Thymus (tissue), 11 donors: ENCODE results near the gene RAD51B. TPM values are rescaled to one million over a fixed set of nuclear protein-coding genes. Genes with fewer than 3 reads are reported as not detected.

Experiments used
- DNase-seq, 9 donors: peaks; one replicate each; pipeline ENCODE4 v3.0.0-alpha.2; 2013; ENCODE audit warnings: low spot score in 9 of 9, low read depth in 6 of 9, missing footprints in 1 of 9
- H3K27ac ChIP-seq, 2 donors: one replicate each; pipeline ENCODE4 v1.5.1; 2013; ENCODE audit warnings: control low read depth in 1 of 2, low read depth in 1 of 2, low read length in 1 of 2, mild to moderate bottlenecking in 1 of 2, moderate library complexity in 1 of 2
- H3K27me3 ChIP-seq, 2 donors: one replicate each; pipeline ENCODE4 v1.5.1; 2013; ENCODE audit warnings: low read length in 1 of 2; ENCODE audit not compliant: control insufficient read depth in 2 of 2, insufficient read depth in 1 of 2
- H3K36me3 ChIP-seq, 2 donors: one replicate each; pipeline ENCODE4 v1.5.1; 2013; ENCODE audit warnings: low read length in 1 of 2, mild to moderate bottlenecking in 1 of 2, moderate library complexity in 1 of 2; ENCODE audit not compliant: control insufficient read depth in 2 of 2, insufficient read depth in 2 of 2
- H3K4me1 ChIP-seq, 2 donors: one replicate each; pipeline ENCODE4 v1.5.1; 2013; ENCODE audit warnings: low read length in 2 of 2; ENCODE audit not compliant: control insufficient read depth in 2 of 2, insufficient read depth in 2 of 2
- H3K4me3 ChIP-seq, 2 donors: one replicate each; pipeline ENCODE4 v1.5.1; 2013; ENCODE audit warnings: low read length in 2 of 2, control low read depth in 1 of 2, mild to moderate bottlenecking in 1 of 2
- H3K9me3 ChIP-seq, 2 donors: one replicate each; pipeline ENCODE4 v1.5.1; 2013; ENCODE audit warnings: low read length in 1 of 2, mild to moderate bottlenecking in 1 of 2; ENCODE audit not compliant: control insufficient read depth in 2 of 2, insufficient read depth in 1 of 2
- whole genome bisulfite sequencing: extraction: QIAGEN DNeasy Blood & Tissue Kit; methylation state at CpG from one replicate; pipeline ENCODE4 v1.1.7; 2013; 5-methylcytosine and 5-hydroxymethylcytosine counted together
- polyA plus RNA-seq: library from polyadenylated mRNA; stranded (reverse); fragments of 200-250 nt; gene quantifications from one replicate; pipeline ENCODE4 v1.2.3, GENCODE V29; 2013
- total RNA-seq: library from RNA; stranded (reverse); fragments of 120-200 nt; gene quantifications from one replicate; pipeline ENCODE4 v1.2.4, GENCODE V29; 2013
- donor health status: healthy.

RAD51B gene
- total and polyA plus RNA-seq, 2 donors, result 7.8 to 17.8 TPM

DNA sequence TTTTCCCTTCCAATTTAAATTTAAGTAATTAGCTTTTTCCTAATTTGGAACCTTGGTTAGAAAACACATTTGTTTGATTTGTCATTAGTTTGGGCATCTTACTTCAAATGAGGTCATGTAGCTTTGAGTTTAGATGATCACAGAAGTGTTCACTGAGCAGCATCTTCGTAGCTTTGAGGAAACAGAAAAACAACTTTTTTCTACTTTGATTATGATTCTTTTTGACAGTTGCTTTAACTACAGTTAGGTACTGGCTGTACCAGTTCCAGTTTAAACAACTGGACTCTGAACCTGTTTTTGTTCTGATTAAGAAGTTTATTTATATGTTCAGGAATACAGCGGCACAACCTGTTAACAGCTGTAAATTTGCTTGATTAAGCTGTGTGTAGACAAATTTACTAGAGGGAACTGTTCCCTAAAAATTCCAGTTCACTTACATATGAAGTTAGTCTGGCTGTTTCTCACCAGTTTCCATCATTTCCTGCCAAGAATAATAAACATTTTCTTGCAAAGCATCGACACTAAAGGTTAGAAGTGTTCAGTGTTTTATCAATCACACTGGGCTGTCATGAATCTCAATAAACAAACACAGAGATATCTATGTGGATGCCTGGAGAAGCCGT is 191.9 kb downstream of the RAD51B start:
- H3K36me3 ChIP-seq, result no peaks in the 10 kb centered on the region
- no peaks in the 10 kb centered on the region for H3K9me3 ChIP-seq
- H3K4me1 ChIP-seq, result no peaks in the 10 kb centered on the region
- no peak overlapping the region for H3K4me3 ChIP-seq
- H3K27me3 ChIP-seq, result no peaks in the 10 kb centered on the region
- WGBS, result 93% methylated on average over 4 of the region's 4 CpGs
- no peak overlapping the region for H3K27ac ChIP-seq
- no peak for DNase-seq

DNA sequence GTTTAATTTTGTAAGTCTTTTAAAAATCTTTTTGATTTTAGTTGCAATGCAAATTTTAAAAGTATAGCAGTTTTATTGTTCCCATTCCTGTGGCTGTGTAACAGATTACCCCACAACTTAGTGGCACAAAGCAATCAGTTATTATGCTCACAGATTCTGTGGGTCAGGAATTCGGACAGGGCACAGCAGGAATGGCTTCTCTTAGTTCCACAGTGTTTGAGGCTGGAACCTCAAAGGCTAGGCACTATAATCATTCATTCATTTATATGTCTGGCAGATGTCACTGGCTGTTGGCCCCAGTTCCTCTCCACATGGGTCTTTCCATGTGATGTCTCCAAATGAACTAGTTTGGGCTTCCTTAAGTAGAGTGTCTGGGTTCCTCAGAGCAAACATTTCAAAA is 193.3 kb downstream of the RAD51B start:
- no peak overlapping the region for H3K27ac ChIP-seq
- no peak for DNase-seq

DNA sequence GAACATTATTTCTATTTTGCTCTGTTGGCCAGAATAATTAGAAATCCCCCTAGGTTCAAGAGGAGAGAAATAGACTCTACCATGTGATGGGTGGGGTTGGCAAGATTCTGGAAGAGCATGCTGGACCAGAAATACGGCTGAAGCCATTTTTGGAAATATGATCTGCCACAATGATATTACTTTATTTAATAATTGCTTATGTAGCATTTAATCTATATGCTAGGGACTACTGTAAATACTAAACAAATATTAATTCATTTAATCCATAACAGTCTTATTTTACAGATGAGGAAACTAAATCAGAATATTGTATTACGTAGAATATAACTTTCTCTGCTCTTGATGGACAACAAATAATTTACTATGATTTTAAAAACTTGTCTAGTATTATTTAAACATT is 193.7 kb downstream of the RAD51B start:
- Histone ChIP-seq H3K27ac (no peak overlapping the region), H3K4me1 (no peaks in the 10 kb centered on the region), H3K9me3 (no peaks in the 10 kb centered on the region), H3K4me3 (no peak overlapping the region), H3K36me3 (no peaks in the 10 kb centered on the region), H3K27me3 (no peaks in the 10 kb centered on the region)
- WGBS, result 98% methylated on average over 2 of the region's 2 CpGs
- no peak for DNase-seq

More for the DNA sequence above, 193.3 kb downstream of the RAD51B start:
- WGBS, result 96% methylated on average over 1 of the region's 1 CpG
- Histone ChIP-seq H3K36me3 (no peaks in the 10 kb centered on the region), H3K4me1 (no peaks in the 10 kb centered on the region), H3K9me3 (no peaks in the 10 kb centered on the region), H3K4me3 (no peak overlapping the region), H3K27me3 (no peaks in the 10 kb centered on the region)

DNA sequence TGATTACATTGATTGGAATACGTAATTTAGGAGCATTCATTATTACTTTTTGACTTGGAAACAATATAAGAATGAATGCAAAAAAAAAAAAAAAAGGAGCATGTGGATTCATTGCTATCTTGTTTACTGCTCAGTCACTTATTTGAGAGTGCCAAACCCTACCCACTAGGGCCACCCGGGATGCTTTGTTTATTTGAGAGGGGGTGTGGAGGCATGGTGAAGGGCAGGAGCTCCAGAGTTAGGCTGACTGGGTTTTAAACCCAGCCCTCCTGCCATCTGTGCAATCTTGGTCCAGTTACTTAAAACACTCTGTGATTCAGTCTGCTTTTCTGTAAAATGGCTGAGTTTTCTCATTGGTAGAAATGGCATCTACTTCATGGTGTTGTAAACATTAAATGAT is 195.2 kb downstream of the RAD51B start:
- DNase-seq, result no peak
- Histone ChIP-seq H3K9me3 (no peaks in the 10 kb centered on the region), H3K36me3 (no peaks in the 10 kb centered on the region), H3K27me3 (no peaks in the 10 kb centered on the region), H3K4me1 (no peaks in the 10 kb centered on the region), H3K4me3 (no peak overlapping the region), H3K27ac (no peak overlapping the region)
- WGBS, result 94% methylated on average over 2 of the region's 2 CpGs

DNA sequence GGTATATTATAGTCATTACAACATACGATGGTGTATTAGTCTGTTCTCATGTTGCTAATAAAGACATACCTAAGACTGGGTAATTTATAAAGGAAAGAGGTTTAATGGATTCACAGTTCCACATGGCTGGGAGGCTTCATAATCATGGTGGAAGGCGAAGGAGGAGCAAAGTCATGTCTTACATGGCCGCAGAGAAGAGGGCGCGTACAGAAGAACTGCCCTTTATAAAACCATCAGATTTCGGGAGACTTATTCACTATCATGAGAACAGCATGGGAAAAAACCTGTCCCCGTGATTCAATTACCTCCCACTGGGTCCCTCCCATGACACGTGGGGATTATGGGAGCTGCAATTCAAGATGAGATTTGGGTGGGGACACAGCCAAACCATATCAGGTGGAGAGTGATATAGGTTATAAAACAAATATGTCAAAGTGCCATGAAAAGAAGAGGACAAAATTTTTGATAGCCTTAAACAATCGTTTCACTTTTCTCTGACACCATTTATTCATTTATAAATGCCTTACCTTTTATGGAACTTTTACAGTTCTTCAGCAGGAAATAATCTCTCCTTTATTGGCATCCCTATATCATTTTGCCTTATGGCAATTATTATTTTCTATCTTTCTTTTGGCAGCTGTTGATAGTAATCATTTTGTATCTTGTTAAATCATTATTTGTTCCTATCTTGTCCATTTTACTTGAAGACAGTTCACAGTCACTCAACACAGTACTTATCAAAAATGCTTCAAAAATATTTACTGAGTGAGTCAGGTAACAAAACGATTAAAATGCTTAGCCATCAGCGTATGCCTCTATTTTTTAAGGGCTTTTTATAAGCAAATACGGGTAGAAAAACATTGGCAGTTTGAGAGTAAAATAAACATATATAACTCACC is 196.0 kb downstream of the RAD51B start:
- 98% methylated on average over 12 of the region's 12 CpGs for WGBS
- DNase-seq, result no peak
- H3K4me1 ChIP-seq, result no peaks in the 10 kb centered on the region

DNA sequence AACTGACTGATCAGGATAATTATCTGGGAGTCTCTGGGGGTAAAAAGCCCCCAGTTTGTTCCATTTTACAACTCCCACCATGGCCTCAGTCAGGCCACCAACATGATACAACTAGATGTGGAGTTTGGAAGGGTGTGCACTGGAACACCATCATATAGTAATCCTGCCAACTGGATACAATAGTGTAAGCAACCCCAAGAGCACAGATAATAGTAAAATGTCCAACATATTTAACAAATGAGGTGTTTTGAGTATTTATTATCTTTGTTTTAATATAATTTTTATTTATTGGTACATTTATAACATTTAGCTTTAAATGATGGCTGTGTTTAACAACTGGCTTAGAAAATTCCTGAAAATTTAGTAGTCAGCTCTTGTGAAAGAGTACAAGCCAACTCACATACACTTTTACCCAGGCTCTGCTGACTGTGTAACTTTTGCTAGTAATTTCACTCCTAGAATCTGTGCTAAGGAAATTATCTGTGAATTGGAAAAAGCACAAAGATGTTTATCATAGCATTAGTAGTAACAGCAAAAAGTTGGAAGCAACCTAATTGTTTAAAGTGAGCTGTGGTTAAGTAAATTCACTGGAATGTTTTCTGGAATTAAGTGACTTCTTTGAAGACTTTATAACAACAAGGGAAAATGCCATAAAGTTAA is 196.8 kb downstream of the RAD51B start:
- no peak overlapping the region for H3K27ac ChIP-seq

More for the DNA sequence above, 196.0 kb downstream of the RAD51B start:
- Histone ChIP-seq H3K9me3 (no peaks in the 10 kb centered on the region), H3K27me3 (no peaks in the 10 kb centered on the region), H3K36me3 (no peaks in the 10 kb centered on the region), H3K4me3 (no peak overlapping the region), H3K27ac (no peak overlapping the region)

DNA sequence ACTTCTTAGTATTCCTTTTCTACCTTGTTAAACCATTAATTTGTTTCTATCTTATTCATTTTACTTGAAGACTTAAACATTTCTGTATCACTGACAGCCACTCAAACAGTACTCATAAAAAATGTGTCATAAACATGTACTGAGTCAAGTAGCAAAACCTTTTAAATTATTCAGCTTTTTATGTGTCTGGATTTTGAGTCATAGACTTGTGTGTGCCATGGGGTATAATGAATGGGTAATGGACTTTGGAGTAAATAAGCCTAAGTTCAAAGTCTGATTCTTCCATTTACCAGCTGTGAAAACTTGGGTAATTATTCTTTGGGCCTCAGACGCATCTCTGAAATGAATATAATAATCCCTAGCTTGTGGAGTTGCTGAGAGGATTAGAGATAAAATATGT is 199.0 kb downstream of the RAD51B start:
- Histone ChIP-seq H3K36me3 (no peaks in the 10 kb centered on the region), H3K27me3 (no peaks in the 10 kb centered on the region), H3K4me3 (no peak overlapping the region), H3K27ac (no peak overlapping the region), H3K4me1 (no peaks in the 10 kb centered on the region), H3K9me3 (no peaks in the 10 kb centered on the region)
- WGBS, result 99% methylated on average over 1 of the region's 1 CpG
- no peak for DNase-seq

More for the DNA sequence above, 196.8 kb downstream of the RAD51B start:
- H3K27me3 ChIP-seq, result no peaks in the 10 kb centered on the region
- H3K4me1 ChIP-seq, result no peaks in the 10 kb centered on the region
- no peaks in the 10 kb centered on the region for H3K36me3 ChIP-seq
- DNase-seq, result no peak
- no peak overlapping the region for H3K4me3 ChIP-seq
- no peaks in the 10 kb centered on the region for H3K9me3 ChIP-seq

DNA sequence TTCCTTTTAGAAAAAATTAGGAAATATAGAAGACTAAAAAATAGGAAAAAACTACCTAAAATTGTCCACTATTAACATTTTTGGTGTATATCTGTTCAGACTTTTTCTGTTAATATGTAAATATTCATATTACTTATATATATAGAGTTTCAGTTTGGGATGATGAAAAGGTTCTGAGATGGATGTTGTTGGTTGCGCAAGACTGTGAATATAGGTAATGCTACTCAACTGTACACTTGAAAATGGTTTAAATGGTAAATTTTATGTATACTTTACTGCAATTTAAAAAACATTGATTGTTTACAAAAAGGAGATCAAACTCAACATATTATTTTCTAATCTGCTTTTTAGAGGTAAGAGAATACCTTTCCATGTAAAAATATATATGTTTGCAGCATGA is 200.9 kb downstream of the RAD51B start:
- Histone ChIP-seq H3K4me3 (no peak overlapping the region), H3K27me3 (no peaks in the 10 kb centered on the region), H3K27ac (no peak overlapping the region), H3K9me3 (no peaks in the 10 kb centered on the region), H3K4me1 (no peaks in the 10 kb centered on the region), H3K36me3 (no peaks in the 10 kb centered on the region)
- 100% methylated on average over 1 of the region's 1 CpG for WGBS
- no peak for DNase-seq
